Ovary (tissue), 3 donors: ENCODE results near the gene CDCP1.

ENCODE experiments used
- EP300 ChIP-seq: sonication (generic); formaldehyde crosslinking; IDR thresholded peaks from one replicate; pipeline ENCODE4 v1.6.1; 2017; ENCODE audit warnings: antibody characterized with exemption
- POLR2A ChIP-seq: fragments of 450-650 bp; IDR thresholded peaks from one replicate; pipeline ENCODE4 v1.6.1; 2017; ENCODE audit warnings: antibody characterized with exemption, mild to moderate bottlenecking, moderate library complexity
- TF ChIP-seq, protein P1 (sequence below), 3 donors: fragments of 450-650 bp in 2 of 3; fragments of 200-600 bp in 1 of 3; IDR thresholded peaks; one replicate each; pipeline versions ENCODE4 v1.5.1 to v1.8.0; 2016 to 2022; ENCODE audit warnings: antibody characterized with exemption in 3 of 3, mild to moderate bottlenecking in 1 of 3
- donor health status: DM: no; HTN: no; CAD: no.

- TF ChIP-seq, protein P1, sequence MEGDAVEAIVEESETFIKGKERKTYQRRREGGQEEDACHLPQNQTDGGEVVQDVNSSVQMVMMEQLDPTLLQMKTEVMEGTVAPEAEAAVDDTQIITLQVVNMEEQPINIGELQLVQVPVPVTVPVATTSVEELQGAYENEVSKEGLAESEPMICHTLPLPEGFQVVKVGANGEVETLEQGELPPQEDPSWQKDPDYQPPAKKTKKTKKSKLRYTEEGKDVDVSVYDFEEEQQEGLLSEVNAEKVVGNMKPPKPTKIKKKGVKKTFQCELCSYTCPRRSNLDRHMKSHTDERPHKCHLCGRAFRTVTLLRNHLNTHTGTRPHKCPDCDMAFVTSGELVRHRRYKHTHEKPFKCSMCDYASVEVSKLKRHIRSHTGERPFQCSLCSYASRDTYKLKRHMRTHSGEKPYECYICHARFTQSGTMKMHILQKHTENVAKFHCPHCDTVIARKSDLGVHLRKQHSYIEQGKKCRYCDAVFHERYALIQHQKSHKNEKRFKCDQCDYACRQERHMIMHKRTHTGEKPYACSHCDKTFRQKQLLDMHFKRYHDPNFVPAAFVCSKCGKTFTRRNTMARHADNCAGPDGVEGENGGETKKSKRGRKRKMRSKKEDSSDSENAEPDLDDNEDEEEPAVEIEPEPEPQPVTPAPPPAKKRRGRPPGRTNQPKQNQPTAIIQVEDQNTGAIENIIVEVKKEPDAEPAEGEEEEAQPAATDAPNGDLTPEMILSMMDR (IDR thresholded peaks at IDR 0.05) = no peak
- TF ChIP-seq EP300 (no peak), POLR2A (no peak)
These were observed 81.4 kb downstream of the CDCP1 start for GRCh38 chr3:45064512-45065372.
